Prostate gland (tissue), 2 donors: ENCODE results near the gene GRIK3. TPM values are rescaled to one million over a fixed set of nuclear protein-coding genes. Genes with fewer than 3 reads are reported as not detected.

Source experiments
- DNase-seq: peaks from one replicate; pipeline ENCODE4 v3.0.0-alpha.2; 2019; ENCODE audit warnings: low spot score
- H3K27ac ChIP-seq, 2 donors: fragments of 200-600 bp; sonication (generic); 2 replicates each; pipeline ENCODE4 v1.5.1; 2017 to 2019
- H3K27me3 ChIP-seq: fragments of 200-600 bp; sonication (generic); replicated peaks from 2 replicates; pipeline ENCODE4 v1.5.1; 2019; ENCODE audit not compliant: insufficient read depth
- H3K36me3 ChIP-seq, 2 donors: fragments of 200-600 bp; sonication (generic); 1 replicate in 1 of 2; 2 replicates in 1 of 2; pipeline versions ENCODE4 v1.5.1 to v1.8.1; 2017 to 2019
- H3K4me1 ChIP-seq: fragments of 200-600 bp; sonication (generic); replicated peaks from 2 replicates; pipeline ENCODE4 v1.5.1; 2019
- H3K4me3 ChIP-seq, 2 donors: fragments of 200-600 bp; sonication (generic); 2 replicates each; pipeline ENCODE4 v1.5.1; 2017 to 2019
- H3K9me3 ChIP-seq: fragments of 200-600 bp; sonication (generic); 2 replicates; pipeline ENCODE4 v1.5.1; 2017
- CTCF ChIP-seq, 4 experiments: fragments of 200-600 bp in 2 of 4; fragments of 450-650 bp in 2 of 4; sonication (generic) in 2 of 4; IDR thresholded peaks; 1 replicate in 3 of 4; 2 replicates in 1 of 4; pipeline ENCODE4 v1.5.1; 2016 to 2019; ENCODE audit warnings: antibody characterized with exemption in 4 of 4, mild to moderate bottlenecking in 2 of 4, moderate library complexity in 2 of 4
- POLR2A ChIP-seq: fragments of 450-650 bp; IDR thresholded peaks from one replicate; pipeline ENCODE4 v1.6.1; 2016; ENCODE audit warnings: antibody characterized with exemption, mild to moderate bottlenecking
- POLR2AphosphoS5 ChIP-seq: sonication (generic); formaldehyde crosslinking; IDR thresholded peaks from one replicate; pipeline ENCODE4 v1.6.1; 2017; ENCODE audit warnings: antibody characterized with exemption
- WGBS: methylation state at CpG from one replicate; pipeline ENCODE4 v1.1.5; 2018; 5-methylcytosine and 5-hydroxymethylcytosine counted together
- intact Hi-C: fragments of 100-400 bp; cut with DNase I; formaldehyde crosslinking; loops from one replicate; pipeline ENCODE4 v1.14.2; 2022
- total RNA-seq, 2 donors: library from RNA; depleted of rRNA; stranded (reverse); fragments of >200 nt; gene quantifications; one replicate each; pipeline ENCODE4 v1.1.0, GENCODE V29; 2016

Gene GRIK3
- total RNA-seq, 2 donors from 2014 or later: 0.36 to 5.9 TPM

GRCh38 chr1:36869826-36870225 lies 164.5 kb downstream of the GRIK3 start:
- no peaks in the 10 kb centered on the region for H3K9me3 ChIP-seq
- no peaks in the 10 kb centered on the region for H3K36me3 ChIP-seq
- TF ChIP-seq POLR2AphosphoS5 (no peak), POLR2A (no peak), CTCF (IDR thresholded peaks at IDR 0.05) (no peak)
- H3K27ac ChIP-seq: no peak overlapping the region
- WGBS: 84% methylated on average over 5 of the region's 5 CpGs
- no peak for DNase-seq
- peaks cover 3% of the 10 kb centered on the region for H3K27me3 ChIP-seq
- H3K4me3 ChIP-seq: no peak overlapping the region
- no peaks in the 10 kb centered on the region for H3K4me1 ChIP-seq
- intact Hi-C loops: no loop called here

- DNase-seq: no peak
- H3K4me1 ChIP-seq: no peaks in the 10 kb centered on the region
- H3K27me3 ChIP-seq: peaks cover 3% of the 10 kb centered on the region
- 53% methylated on average over 6 of the region's 6 CpGs for whole genome bisulfite sequencing
- TF ChIP-seq POLR2AphosphoS5 (no peak), POLR2A (no peak), CTCF (IDR thresholded peaks at IDR 0.05) (no peak)
- no peak overlapping the region for H3K27ac ChIP-seq
- intact Hi-C loops: no loop called here
- H3K36me3 ChIP-seq: no peaks in the 10 kb centered on the region
- no peaks in the 10 kb centered on the region for H3K9me3 ChIP-seq
- H3K4me3 ChIP-seq: no peak overlapping the region
Measured at GRCh38 chr1:36869054-36869453, 165.3 kb downstream of the GRIK3 start.

- intact Hi-C loops: no loop called here
- peaks cover 8% of the 10 kb centered on the region for H3K27me3 ChIP-seq
- no peaks in the 10 kb centered on the region for H3K36me3 ChIP-seq
- 50% methylated on average over 4 of the region's 4 CpGs for WGBS
- TF ChIP-seq POLR2AphosphoS5: no peak
- TF ChIP-seq POLR2A: no peak
- TF ChIP-seq CTCF (IDR thresholded peaks at IDR 0.05): no peak
- H3K4me3 ChIP-seq: no peak overlapping the region
- no peaks in the 10 kb centered on the region for H3K4me1 ChIP-seq
- no peak for DNase-seq
- H3K27ac ChIP-seq: no peak overlapping the region
- H3K9me3 ChIP-seq: no peaks in the 10 kb centered on the region
Measured at GRCh38 chr1:36867575-36867974, 166.7 kb downstream of the GRIK3 start.

GRCh38 chr1:36866169-36866814 lies 168.0 kb downstream of the GRIK3 start:
- no peaks in the 10 kb centered on the region for H3K9me3 ChIP-seq
- no peaks in the 10 kb centered on the region for H3K36me3 ChIP-seq
- peaks cover 8% of the 10 kb centered on the region for H3K27me3 ChIP-seq
- H3K4me3 ChIP-seq: no peak overlapping the region
- TF ChIP-seq POLR2AphosphoS5 (no peak), CTCF (IDR thresholded peaks at IDR 0.05) (no peak), POLR2A (no peak)
- intact Hi-C loops: no loop called here
- DNase-seq: no peak
- no peak overlapping the region for H3K27ac ChIP-seq
- no peaks in the 10 kb centered on the region for H3K4me1 ChIP-seq
- 31% methylated on average over 6 of the region's 6 CpGs for WGBS

- WGBS: 0% methylated on average over 1 of the region's 1 CpG
Measured at GRCh38 chr1:36865602-36865900, 168.8 kb downstream of the GRIK3 start.

More at GRCh38 chr1:36865602-36865900, 168.8 kb downstream of the GRIK3 start:
- H3K27me3 ChIP-seq: peaks cover 13% of the 10 kb centered on the region
- TF ChIP-seq POLR2A (no peak), POLR2AphosphoS5 (no peak), CTCF (IDR thresholded peaks at IDR 0.05) (no peak)
- H3K27ac ChIP-seq: no peak overlapping the region
- DNase-seq: no peak
- H3K4me1 ChIP-seq: no peaks in the 10 kb centered on the region
- intact Hi-C loops: no loop called here
- no peaks in the 10 kb centered on the region for H3K36me3 ChIP-seq
- no peak overlapping the region for H3K4me3 ChIP-seq
- no peaks in the 10 kb centered on the region for H3K9me3 ChIP-seq
